Stimulated activated CD8-positive, alpha-beta memory T cell treated with anti-CD3 and anti-CD28 coated beads, Interleukin-4, amount 100 ng/mL, for 1 hour (primary cell): ENCODE results near the gene ITIH3.

Experiments
- DNase-seq, 2 donors: peaks; one replicate each; pipeline ENCODE4 v3.0.0-alpha.2; 2020; ENCODE audit warnings: low read depth in 2 of 2, low spot score in 1 of 2

Gene ITIH3

DNA sequence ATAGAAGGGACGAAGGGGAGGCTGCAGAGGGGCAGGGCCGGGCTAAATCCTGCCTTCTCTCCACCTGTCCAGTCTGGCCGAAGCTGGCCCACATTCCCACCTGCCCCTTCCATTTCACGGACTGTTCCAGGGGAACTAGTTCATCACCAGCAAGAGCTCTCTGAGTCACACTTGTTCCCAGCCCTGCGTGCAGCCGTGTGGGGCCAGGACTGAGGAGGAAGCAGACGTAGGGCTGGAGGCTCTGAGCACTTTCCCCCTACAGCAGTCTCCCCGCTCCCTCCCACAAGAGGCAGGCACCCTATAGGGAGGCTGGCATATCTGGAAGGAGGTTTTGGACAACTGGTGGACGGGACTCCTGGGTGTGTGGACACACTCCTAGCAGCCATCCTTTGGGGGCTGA is 32.8 kb downstream of the ITIH3 start:
- DNase-seq: no peak

DNA sequence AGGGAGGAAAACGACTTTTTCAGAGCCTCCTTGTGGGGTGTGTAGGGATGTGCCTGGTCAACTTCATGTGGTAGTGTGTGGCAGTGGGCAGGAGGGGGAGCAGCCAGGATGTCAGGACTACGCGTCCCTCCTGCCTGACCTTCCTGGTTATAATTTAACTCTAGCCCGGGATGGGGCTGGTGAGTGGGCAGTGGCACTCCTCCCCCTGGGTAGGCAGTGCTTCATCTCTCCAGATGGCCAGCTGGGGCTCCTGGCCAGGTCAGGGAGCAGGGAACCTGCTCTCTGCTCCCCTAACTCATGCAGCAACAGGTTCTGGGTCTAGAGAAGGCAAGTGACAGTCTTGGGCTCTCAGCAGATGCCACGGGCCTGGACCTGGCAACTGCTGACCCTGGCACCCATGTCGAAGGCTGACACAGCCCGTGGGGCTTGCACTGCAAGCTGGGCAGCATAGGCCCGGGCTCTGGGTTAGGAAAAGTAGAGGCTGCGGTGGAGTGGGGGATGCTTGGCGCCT is 33.3 kb downstream of the ITIH3 start:
- DNase-seq: no peak

DNA sequence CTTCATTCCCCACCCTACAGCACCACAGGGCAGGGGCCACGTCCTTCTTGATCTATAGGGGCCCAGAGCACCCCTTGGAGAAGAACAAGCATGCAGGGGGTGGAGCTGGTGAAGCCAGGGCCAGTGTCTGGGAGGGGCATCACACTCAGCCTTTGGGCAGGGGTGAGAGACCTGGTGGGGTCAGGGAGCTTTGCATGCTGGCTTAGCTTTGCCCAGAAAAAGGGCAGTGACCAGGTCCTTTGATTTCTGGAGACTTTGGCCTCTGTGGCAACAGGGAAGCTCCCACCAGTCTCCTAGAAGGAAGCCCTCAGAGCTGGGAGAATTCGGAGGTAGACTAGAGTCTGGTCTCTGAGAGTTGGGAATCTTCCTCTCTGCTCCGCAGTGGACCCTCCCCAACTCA is 34.9 kb downstream of the ITIH3 start:
- DNase-seq: no peak

DNA sequence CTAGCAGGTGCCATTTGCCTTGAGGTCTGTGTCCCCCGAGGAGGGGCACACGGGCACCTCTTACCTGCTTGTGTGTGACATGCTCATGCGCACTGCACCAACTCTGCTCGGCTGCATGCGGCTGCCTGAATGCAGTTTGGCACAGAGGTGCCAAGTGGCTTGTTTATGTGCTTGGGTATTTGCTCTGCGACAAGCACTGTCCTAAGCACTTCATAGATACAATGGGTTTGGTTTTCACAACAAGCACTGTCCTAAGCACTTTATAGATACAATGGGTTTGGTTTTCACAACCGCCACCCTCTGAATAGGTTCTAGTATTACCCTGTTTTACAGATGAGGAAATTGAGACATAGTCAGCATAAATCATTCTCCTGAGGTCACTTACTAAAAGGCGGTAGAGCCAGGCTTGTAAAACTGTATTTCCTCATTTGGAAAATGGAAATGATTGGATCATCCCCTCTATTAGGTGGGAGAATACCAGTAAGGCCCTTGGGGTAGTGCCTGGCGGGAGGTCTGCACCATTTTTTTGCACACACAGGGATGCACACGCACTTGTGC is 35.4 kb downstream of the ITIH3 start:
- DNase-seq: no peak

DNA sequence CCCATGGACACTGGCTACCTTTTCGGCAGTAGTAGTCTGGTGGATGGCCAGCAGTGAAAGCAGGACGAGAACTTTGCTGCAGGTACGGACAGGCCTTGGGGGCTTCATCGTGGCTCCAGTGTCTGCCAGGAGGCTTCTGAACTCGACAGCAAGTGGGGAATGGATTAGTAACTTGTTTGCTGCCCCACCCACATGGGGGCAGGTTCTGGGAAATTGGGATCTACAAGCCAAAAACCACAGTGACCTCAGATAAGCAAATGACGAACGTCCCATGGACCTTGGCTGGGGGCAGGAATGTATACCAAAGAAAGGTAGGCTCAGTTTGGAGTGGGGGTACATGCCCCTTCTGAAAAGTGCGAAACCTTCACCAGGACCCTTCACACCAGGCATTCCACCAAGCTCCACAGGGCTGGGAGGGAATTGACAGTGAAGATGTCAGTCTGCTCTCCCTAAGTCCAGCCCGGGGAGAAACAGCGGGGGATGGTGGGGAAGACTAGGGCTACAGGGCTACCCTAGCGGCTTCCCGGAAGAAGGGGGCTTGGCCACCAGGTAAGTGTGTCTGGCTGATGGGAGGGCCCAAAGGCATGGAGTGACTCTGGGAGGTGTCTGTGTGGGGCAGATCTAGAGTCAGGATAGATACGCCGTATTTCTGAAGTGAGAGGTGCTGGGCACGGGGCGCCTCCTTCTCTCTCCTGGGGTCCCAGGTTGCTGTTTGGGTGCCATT is 36.1 kb downstream of the ITIH3 start, which contains the start of gene ITIH4:
Gene ITIH4, minus strand, starts transcription at position 138 of the 724 bp plus-strand sequence. Its CDS starts 30 bp downstream, at position 108.
- no peak for DNase-seq

DNA sequence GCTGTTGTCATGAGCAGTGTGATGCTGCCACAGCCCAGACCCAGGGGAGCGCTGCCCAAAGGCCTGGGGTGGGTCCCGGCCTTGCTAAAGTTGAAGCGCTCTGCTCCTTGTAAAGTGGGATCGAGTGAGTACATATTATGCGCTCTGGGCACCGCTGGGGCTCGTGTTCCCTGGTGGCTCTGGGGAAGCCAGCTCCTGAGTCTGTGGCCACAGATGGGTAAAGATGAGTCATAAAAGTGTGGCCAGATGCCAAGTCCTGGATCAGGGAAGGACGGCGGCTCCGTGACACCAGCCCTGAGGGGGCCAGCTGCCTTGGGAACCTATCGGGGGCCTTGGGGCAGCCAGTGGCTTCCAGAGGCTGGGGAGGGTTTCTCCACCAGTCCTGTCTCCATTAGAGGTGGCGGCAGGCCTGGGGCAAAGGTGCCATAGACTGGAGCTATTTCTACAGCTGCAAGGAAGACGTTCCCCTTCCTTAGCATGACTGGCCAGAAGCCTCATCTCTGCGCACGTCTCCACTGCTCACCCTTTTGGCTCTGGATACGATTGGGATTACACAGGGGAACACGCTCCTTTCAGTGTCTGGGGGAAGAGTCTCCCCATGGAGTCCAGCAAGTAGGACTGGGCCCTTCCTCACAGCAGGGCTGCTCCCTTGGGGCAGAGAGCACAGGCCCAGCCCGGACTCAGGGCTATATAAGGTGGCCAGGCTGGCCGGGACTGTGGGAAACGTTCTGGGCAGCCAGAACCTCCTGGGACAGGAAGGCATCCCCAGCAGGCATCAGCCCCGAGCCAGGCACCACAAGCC is 37.1 kb downstream of the ITIH3 start:
- no peak for DNase-seq

DNA sequence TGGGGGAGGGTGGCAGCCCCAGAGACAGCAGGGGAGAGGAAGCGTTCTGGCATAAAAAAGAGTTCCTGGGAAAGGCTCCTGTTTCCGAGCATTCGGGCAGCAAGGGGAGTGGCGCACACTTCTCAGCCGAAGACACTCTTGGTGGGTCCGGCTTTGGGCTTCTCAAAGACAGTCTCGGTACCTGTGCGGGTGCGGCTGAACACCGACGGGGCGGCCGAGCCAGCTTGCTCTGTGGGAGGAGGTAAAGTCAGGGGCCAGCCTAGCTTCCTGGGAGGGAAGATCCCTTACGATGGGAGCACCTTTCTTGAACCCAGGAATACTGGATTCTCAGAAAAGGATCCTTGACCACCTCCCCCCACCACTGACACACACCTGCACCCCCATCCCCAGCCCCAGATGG is 38.6 kb downstream of the ITIH3 start:
- DNase-seq: no peak

DNA sequence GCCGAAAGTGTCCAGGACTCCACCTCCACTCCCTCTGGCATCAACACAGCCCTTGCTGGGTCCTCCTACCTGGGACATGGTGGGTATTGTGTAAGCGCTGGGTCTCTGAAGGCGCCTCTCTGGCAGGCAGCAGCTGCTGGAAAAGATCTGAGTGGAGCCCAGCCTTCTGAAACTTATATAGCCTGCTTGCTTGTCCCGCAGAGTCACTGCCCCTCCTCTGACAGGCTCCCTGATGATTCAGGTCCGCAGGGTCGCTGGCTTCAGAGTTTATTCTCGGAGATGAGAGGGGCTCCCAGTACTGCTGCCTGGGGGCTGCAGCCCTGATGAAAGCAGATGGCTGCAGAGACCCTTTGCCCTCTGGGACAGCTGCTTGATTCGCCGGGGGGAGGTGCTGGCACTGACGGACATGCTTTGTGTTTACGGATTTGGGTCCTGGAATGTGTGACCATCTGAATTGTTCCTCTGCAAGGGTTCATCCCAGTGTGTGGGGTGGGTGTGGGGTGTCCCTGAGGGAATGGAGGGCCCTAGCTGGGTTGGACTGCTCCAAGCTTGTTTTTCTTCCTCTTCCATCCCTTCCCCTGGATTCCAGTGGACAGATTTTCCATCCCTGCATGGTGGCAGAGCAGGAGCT is 40.4 kb downstream of the ITIH3 start, which contains the start of gene MUSTN1:
Gene MUSTN1, minus strand, starts transcription at position 149 of the 631 bp plus-strand sequence. Its CDS starts 71 bp downstream, at position 78.
- DNase-seq: no peak

DNA sequence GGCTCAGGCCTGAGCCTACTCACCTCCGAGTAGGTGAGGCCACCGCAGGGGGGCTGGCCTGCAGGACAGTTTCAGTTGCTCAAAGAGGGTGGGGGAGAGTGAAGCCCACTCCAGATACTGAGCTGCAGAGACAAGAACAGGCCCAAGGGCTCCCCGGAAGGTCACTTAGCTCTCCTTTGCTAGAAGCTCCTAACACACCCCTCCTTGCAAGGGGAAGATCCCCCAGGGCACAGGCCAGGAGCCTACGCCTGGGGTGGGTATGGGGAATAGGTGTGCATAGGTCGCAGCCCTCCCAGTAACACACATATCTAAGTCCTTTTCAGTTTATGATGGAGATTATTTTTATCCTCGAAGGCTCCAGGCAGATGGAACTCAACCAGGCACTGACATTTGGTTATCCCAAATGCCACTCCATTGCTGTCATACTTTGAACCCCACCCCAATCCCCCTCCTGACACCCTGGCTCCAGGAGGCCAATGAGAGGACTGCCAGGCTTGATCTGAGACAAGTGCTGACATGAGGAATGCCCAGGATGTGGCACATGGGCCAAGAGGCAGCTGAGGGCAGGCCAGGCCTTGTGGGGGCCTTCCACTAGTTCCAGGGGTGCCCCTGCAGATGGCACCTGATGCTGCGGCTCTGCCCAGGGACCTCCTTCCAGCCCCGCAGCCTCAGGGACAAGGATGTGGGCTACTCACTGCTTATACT is 41.3 kb downstream of the ITIH3 start:
- DNase-seq: no peak

DNA sequence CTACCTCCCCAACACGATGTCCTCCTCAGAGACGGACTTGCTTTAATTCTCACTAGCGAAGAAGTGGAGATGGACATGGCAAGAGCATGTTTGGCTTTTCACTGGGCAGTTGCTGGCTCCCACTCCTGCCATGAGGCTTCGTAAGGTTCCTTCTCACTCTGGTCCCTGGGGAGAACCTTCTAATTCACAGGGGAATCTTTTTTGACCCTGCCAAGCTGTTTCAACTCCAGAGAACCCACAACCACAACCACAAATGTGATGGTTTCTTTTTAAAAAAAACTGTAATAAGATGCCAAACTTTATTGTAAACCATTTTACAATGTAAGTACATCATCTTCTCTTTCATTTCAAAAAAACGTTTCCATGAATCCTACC is 41.9 kb downstream of the ITIH3 start:
- DNase-seq: no peak

DNA sequence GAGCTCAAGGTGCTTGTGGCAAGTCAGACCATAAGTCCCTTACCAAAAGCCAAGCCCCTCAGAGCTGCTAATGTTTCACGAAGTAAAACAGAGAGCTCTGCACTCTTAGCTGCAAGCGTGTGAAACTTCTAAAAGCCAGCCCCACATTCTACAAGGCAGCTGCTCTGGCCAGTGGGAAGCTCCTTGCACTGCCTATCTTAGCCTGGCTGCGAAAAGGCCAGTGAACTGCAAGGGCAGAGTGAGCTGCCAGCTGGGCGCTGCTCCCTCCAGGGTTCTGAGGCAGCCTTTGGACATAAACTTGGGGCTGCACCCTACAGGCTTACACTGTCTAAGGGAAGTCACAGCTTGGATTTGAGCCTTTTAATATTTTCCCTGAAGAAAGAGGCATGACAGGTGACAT is 42.4 kb downstream of the ITIH3 start:
- DNase-seq: no peak

DNA sequence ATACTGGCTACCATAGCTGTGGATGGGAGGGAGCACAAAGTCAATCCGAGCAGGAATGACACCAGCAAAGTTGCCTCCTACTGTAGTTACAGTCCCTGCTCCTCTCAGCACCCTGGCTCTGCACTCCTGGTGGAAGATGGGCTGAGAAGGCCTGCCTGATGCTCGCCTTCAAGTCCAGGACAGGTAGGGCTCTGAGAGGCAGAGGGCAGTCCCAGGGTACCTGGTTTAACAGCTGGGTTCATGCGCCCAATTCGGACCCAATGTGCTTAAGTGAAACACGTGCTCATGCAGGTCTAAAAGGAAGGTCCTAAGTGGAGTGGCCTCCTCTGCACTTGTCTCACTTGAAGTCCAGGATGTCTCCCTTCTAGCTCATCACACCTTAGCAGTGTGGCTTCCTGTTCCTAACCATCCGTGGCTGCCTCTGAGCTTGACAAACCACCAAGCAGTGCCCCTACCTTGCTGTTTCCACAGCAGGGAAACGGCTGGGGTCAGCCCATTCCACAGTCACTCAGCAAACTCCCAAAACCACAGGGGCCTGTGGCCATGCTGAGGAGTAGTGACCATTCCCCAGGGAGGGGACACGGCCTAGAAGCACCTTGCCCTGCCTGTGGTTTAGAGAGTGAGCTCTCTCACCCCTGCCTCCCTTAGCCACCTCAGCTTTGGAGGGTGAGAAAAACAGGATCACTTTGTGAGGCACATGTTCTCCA is 44.1 kb downstream of the ITIH3 start:
- DNase-seq: peak in 1 of 2 donors; percentile 9

DNA sequence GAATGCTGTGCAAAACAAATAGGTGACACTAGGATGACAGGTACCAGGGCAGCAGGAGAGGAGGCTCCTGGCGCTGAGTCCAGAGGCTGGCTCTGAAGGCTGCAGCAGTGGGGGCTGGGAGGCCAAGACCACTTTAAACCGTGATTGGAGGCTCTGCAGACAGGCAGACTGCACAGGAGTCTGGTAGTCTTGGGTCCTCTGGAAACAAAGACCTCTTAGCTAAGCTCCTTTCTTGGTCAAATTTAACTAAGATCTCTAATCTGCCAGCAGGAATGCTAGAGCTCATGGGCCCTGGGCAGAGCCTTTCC is 44.6 kb downstream of the ITIH3 start:
- DNase-seq: no peak

DNA sequence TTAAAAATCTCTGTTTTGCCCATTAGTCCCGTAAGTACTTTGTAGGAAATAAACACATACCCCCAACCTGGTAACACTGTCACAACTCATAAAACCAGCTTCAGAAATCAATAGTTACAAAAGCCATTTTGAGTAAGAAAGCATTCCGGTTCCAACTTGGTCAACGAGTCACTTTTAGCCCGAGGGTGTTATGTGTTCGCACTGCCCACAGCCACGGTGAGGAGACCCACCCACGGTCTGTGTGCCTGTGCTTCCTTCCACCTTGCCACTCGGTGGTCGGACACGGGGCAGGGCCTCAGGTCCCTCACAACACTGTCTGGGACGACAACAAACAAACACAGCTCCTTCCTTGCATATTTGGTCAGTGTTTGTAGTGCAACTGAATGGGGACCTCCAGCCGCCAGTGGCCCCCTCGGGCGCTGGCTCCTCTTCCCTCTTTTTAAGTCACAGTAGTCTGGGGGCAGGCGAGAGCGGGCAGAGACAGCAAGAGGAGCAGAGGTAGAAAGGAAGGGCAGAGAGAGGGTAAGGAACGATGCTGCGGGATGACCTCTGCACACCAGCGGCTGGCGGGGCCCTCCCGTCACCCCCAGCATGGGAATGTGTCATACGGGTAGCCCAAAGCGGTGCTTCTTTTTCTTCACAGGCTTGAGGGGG is 45.4 kb downstream of the ITIH3 start:
- no peak for DNase-seq

DNA sequence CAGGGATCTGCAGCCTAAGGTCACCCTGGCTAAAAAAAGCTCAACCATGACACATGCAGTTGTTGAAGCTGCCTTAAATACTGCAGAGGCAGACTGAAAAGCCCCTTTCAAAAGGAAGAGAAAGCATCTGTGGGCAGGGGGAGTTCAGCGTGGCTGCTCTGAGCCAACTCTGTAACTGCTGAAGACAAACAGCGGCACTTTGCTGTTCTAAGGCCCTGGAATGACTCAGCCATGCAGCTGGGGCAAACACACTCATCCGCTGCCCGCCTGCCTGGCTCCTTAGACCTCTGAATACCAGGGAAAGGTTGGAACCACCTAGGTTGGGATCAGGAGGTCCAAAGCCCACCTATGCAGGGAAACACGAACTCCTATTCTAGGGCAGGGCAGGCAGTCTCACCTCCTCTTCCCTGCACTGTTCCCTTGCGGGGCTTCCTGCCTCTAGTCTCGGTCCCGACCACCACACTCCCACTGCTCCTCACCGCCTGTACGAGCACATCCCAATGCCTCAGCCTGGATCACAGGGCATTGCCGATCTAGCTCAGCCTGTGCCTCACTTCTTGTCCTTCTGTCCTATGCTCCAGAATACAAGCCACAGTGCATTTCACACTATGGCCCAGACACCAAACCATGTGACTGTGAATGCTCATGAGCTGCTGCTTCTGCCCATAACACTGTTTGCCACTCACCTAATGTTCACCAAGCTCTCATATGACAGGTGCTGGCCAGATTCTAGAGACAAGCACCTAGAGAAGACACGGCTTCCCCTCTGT is 46.8 kb downstream of the ITIH3 start:
- no peak for DNase-seq

DNA sequence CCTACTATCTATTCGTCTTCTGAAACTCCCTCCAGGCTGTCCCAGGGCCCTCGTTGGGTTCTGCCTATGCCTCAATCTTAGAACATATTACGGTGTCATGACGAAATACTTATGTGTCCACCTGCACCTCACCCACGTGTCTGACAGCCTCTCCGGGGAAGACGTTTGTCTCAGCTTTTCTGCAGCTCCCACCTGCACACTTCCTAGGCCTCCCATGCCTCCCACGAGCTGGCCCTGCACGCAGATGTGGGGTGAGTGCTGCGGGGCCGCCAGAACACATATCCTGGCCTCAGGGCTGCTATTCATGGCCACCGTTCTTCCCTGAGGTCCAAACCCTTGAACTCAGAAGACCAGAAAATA is 47.4 kb downstream of the ITIH3 start:
- no peak for DNase-seq

DNA sequence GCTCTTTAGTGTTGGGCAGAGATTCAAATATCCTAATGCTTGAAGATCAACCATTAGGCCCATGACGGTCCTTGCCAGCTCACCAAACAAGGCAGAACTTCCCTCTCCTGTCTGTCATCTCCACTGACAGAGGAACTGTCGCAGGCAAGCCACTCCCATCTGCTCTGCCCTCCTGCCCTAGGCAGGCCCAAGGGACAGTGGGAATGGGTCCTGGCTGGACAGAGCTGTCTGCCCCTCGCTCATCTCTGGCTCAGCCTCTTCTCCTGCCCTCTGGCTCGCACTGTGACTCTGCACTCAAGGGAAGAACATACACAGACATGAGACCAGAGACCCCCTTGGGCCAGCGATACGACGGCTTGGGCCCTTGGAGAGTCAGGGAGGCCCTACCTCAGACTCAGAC is 47.8 kb downstream of the ITIH3 start:
- no peak for DNase-seq

DNA sequence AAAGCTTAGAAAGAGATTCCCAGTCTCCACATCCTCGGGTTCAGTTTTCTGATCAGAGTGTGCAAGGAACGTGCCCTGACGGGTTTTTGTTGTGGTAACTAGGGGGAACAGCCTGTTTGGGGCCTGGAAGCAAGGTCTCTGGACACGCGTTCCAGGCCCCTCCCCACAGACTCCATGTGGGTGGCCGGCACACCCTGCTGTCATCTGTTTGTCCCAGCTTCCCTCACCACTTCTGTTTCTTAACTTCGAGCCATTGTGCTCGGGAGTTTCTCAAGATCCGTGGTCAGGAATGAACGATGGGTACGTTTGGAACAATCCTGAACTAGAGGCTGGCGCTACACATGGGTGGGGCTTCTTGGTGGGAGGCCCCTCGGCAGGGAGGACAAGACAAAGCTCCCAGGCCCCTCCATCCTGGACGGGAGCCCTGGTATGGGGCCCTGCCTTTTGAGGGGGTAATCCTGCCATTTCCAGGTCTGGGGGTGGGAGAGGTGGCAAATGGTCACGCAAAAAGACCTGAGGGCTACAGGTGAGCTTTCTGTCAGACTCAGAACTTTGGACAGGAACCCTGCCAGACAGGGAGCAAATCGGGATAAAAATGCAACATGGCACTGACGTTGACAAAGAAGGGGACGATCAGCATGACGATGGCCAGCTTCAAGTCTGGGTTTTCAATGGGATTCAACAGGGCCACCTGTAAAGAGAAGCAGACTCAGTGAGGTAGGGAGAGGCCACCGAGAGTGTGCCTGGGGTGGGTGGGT is 48.7 kb downstream of the ITIH3 start:
- DNase-seq: no peak

DNA sequence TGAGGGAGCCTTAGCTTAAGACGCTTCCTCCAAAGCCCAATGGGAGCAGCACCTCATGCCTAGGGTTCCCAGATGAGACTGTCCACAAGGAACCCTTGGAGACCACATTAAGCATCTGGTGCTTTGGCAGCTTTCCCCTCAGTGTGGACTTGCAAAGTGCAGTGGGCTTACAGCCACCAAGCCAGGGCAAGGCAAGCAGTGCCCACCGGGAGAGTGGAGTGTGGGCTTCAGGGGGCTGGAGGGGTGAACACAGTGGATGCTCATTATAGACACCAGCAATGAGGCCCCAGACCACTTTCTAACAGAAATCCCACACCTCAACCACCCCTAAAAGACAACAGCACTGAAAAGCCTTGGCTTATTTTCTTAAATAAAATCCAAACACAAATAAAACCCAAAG is 49.3 kb downstream of the ITIH3 start:
- DNase-seq: no peak
